ENCODE results near the gene ATOSA.

GRCh38 chr15:52695154-52695553 lies 16.0 kb upstream of the ATOSA start:
- no peak for TF ChIP-seq CTCF (conservative IDR thresholded peaks at IDR 0.05; ENCODE audit: low read length)
- no peak for TF ChIP-seq EZH2phosphoT487 (IDR thresholded peaks at IDR 0.05; ENCODE audit: borderline replicate concordance, low read depth, low read length)

Measured in OCI-LY7 (cell line).